HG03571 (cell line): ENCODE results near the gene PREB.

Source experiments
- ATAC-seq: cut with Tn5 transposase; IDR thresholded peaks from one replicate; pipeline ENCODE4 v1.9.1; 2021; ENCODE audit not compliant: unreplicated experiment

PREB gene

GRCh38 chr2:27152796-27153464 is 18.5 kb upstream of the PREB start:
- no peak for ATAC-seq

- no peak for ATAC-seq
Observed at GRCh38 chr2:27152102-27152795, 17.8 kb upstream of the PREB start.

- no peak for ATAC-seq
Observed at GRCh38 chr2:27150639-27151230, 16.3 kb upstream of the PREB start.

- ATAC-seq = no peak
Observed at GRCh38 chr2:27149570-27150405, 15.4 kb upstream of the PREB start.

- ATAC-seq = no peak
Observed at GRCh38 chr2:27148801-27149439, 14.5 kb upstream of the PREB start, which contains the start of gene TCF23. TCF23 (plus strand) TSS chr2:27149004; CDS start chr2:27149134, 130 bp downstream.

- ATAC-seq = no peak
Observed at GRCh38 chr2:27147935-27148334, 13.5 kb upstream of the PREB start.

GRCh38 chr2:27145682-27146081 is 11.2 kb upstream of the PREB start:
- ATAC-seq = no peak

GRCh38 chr2:27143285-27143684 is 8.8 kb upstream of the PREB start:
- ATAC-seq = no peak

GRCh38 chr2:27139310-27139709 is 4.9 kb upstream of the PREB start, which contains the start of gene PRR30:
PRR30 (minus strand) TSS chr2:27139410; CDS start chr2:27138329, 1,081 bp downstream.
- no peak for ATAC-seq

GRCh38 chr2:27138111-27138510 is 3.7 kb upstream of the PREB start:
- no peak for ATAC-seq

GRCh38 chr2:27137322-27137935 is 3.0 kb upstream of the PREB start:
- ATAC-seq = no peak

- no peak for ATAC-seq
Observed at GRCh38 chr2:27136751-27137150, 2.3 kb upstream of the PREB start.

GRCh38 chr2:27135478-27135955 is 1.1 kb upstream of the PREB start:
- no peak for ATAC-seq

GRCh38 chr2:27134781-27135477 is 493 bp upstream of the PREB start:
- no peak for ATAC-seq

GRCh38 chr2:27133195-27133875 is 1.1 kb downstream of the PREB start:
- ATAC-seq = no peak

- ATAC-seq = no peak
Observed at GRCh38 chr2:27131429-27131828, 3.0 kb downstream of the PREB start.

GRCh38 chr2:27130396-27130795 is 4.0 kb downstream of the PREB start:
- ATAC-seq = no peak

- no peak for ATAC-seq
Observed at GRCh38 chr2:27128668-27129571, 5.5 kb downstream of the PREB start.
